Activated CD4-positive, alpha-beta memory T cell treated with anti-CD3 and anti-CD28 coated beads, Interleukin-2, amount 10 ng/mL, durations not matched to agents 7 days and 5 days (primary cell): Measurements from ENCODE around the gene ENO3. TPM values are rescaled to one million over a fixed set of nuclear protein-coding genes. Genes with fewer than 3 reads are reported as not detected.
"Not testable (repeated sequence)": the region's sequence is repeated elsewhere in the genome, so short reads cannot be mapped to it uniquely, and the experiment has no call there.

Experiments used
- CTCF ChIA-PET: fragments of 350-600 bp; sonication (Branson Sonifier 250); formaldehyde crosslinking; loops from one replicate; lab custom pipeline; 2021; ENCODE audit warnings: antibody characterized with exemption, inconsistent platforms; lab: Charles Lee
- POLR2A ChIA-PET: fragments of 350-600 bp; sonication (Branson Sonifier 250); formaldehyde crosslinking; loops from one replicate; lab custom pipeline; 2021; ENCODE audit warnings: antibody characterized with exemption; lab: Charles Lee
- DNase-seq: peaks from one replicate; pipeline ENCODE4 v3.0.0-alpha.2; 2020
- H3K27ac Mint-ChIP-seq: one replicate; pipeline ENCODE4 v1.8.0; 2021; ENCODE audit warnings: mild to moderate bottlenecking, mixed read lengths
- H3K27me3 Mint-ChIP-seq: one replicate; pipeline ENCODE4 v1.8.0; 2021; ENCODE audit warnings: mixed read lengths
- H3K36me3 Mint-ChIP-seq: one replicate; pipeline ENCODE4 v1.8.0; 2021; ENCODE audit warnings: low read depth, mixed read lengths
- H3K4me1 Mint-ChIP-seq: one replicate; pipeline ENCODE4 v1.8.0; 2021; ENCODE audit warnings: mixed read lengths
- H3K4me3 Mint-ChIP-seq: one replicate; pipeline ENCODE4 v1.8.0; 2021; ENCODE audit warnings: mild to moderate bottlenecking, mixed read lengths
- H3K9me3 Mint-ChIP-seq: one replicate; pipeline ENCODE4 v1.8.0; 2021; ENCODE audit warnings: mixed read lengths
- total RNA-seq, 2 experiments: library from RNA; stranded (reverse); gene quantifications; one replicate each; pipeline ENCODE4 v1.2.3, GENCODE V29; 2021

The ENO3 gene
- total RNA-seq, 2 experiments from 2014 or later = 26.8 to 33.0 TPM

DNA sequence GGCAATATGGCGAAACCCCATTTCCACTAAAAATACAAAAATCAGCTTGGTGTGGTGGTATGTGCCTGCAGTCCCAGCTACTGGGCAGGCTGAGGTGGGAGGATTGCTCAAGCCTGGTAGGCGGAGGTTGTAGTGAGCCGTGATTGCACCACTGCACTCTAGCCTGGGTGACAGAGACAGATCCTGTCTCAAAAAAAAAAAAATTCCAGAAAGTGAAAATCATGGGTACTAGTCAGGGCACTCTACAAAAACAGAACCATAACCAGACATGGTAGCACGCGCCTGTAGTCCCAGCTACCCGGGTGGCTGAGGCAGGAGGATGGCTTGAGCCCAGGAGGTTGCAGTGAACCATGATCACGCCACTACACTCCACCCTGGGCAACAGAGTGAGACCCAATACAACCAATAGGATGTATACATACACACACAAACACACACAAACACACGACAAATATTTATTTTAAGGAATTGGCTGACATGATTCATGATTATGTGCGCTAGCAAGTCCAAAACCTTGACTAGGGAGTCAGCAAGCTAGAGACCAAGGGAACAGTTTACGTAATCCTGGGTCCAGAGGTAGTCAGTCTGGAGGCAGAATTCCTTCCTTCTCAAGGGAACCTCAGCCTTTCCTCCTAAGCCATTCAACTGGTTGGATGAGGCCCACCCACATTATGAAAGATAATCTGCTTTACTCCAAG is 30.4 kb upstream of the ENO3 start:
- Mint-ChIP-seq H3K4me1 (no peaks in the 10 kb centered on the region), H3K9me3 (no peaks in the 10 kb centered on the region), H3K4me3 (no peak overlapping the region), H3K36me3 (no peaks in the 10 kb centered on the region), H3K27ac (no peak overlapping the region), H3K27me3 (peaks cover 2% of the 10 kb centered on the region)
- ChIA-PET CTCF (interaction anchor here (0.5 kb wide), 1 partner anchor 137 kb away, joined by 3 read pairs; no protein-coding TSS in a partner anchor), POLR2A (interaction anchor here (1.0 to 3.1 kb wide), 5 partner anchors 9 to 19 kb away, joined by 3 to 8 read pairs (median 3); partner anchors contain the start of genes GP1BA, RNF167 and SLC25A11)
- DNase-seq = no peak

DNA sequence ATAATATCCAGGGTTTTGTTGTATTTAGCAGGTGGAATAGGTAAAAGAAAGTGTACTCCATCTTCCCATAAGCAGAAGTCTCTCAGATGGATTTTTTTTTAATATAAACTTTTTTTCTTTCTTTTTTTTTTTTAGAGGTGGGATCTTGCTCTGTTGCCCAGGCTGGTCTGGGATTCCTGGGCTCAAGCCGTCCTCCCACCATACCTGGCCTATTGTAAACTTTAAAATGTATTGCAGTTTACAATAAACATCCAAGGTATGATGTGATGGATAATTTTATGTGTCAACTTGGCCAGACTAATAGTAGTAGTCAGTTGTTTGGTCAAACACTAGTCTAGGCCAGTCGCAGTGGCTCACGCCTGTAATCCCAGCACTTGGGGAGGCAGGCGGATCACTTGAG is 29.6 kb upstream of the ENO3 start:
- Mint-ChIP-seq H3K27ac (no peak overlapping the region), H3K9me3 (no peaks in the 10 kb centered on the region), H3K4me3 (no peak overlapping the region), H3K4me1 (no peaks in the 10 kb centered on the region), H3K27me3 (no peaks in the 10 kb centered on the region), H3K36me3 (peaks cover under 1% of the 10 kb centered on the region)
- DNase-seq = no peak
- ChIA-PET POLR2A (no interaction called here), CTCF (no interaction called here)

GRCh38 chr17:4926577-4927335 is 24.2 kb upstream of the ENO3 start:
- ChIA-PET POLR2A (interaction anchor here (4.8 kb wide), 1 partner anchor 12 kb away, joined by 26 read pairs; the partner anchor contains the start of genes RNF167 and SLC25A11), CTCF (interaction anchor here (0.7 to 1.7 kb wide), 3 partner anchors 10 to 24 kb away, joined by 3 to 5 read pairs (median 3); partner anchors contain the start of gene CHRNE)
- H3K9me3 Mint-ChIP-seq, H3K4me1 Mint-ChIP-seq, H3K4me3 Mint-ChIP-seq, H3K27me3 Mint-ChIP-seq, DNase-seq, H3K27ac Mint-ChIP-seq: not testable (repeated sequence)
- H3K36me3 Mint-ChIP-seq = peaks cover 10% of the 10 kb centered on the region

DNA sequence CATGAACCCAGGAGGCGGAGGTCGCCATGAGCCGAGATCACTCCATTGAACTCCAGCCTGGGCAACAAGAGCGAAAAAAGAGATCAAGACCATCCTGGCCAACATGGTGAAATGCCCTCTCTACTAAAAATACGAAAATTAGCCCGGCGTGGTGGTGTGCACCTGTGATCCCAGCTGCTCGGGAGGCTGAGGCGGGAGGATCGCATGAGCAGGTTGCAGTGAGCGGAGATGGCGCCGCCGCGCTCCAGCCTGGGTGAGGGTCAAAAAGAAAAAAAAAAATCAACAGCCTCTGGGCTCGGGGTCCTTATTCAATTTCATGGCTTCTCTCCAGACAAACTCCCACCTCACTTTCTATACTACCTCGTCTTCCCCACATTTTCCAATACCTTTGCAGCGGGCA is 22.0 kb upstream of the ENO3 start:
- Mint-ChIP-seq H3K4me1 (peaks cover 10% of the 10 kb centered on the region), H3K27me3 (no peaks in the 10 kb centered on the region)
- POLR2A ChIA-PET = no interaction called here

DNA sequence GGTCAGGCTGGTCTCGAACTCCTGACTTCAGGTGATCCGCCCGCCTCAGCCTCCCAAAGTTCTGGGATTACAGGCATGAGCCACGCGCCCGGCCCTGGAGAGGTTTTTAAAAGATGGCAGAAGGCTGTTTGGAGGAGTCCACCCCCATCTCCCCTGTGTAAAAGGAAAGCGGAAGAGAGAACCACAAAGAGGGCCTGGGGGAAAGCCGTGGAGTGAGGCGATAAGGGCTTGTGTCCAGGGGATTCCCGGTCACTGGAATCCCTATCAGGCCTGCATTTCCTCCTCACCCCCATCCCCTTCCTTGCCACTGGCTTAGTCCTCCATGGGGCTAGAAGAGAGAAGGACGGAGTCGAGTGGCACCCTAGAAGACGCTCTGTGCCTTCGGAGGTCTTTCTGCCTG is 19.0 kb upstream of the ENO3 start, which contains the start of gene GP1BA:
Gene GP1BA (plus strand): TSS at position 315 of the 400 bp plus-strand sequence. CDS start 328 bp downstream, outside the sequence.
- Mint-ChIP-seq H3K27ac (no peak within 1 kb of the TSS), H3K27me3 (no peaks in the 10 kb centered on the region), H3K4me1 (peaks cover 27% of the 10 kb centered on the region), H3K4me3 (no peak within 1 kb of the TSS), H3K9me3 (no peaks in the 10 kb centered on the region), H3K36me3 (peaks cover 26% of the 10 kb centered on the region)
- no peak for DNase-seq
- ChIA-PET POLR2A (interaction anchor here (1.3 to 2.9 kb wide), 3 partner anchors 8 to 16 kb away, joined by 4 to 11 read pairs (median 5); partner anchors contain the start of genes PFN1, RNF167 and SLC25A11), CTCF (no interaction called here)

More for the DNA sequence above, 22.0 kb upstream of the ENO3 start:
- Mint-ChIP-seq H3K4me3 (no peak overlapping the region), H3K27ac (no peak overlapping the region), H3K36me3 (peaks cover 10% of the 10 kb centered on the region), H3K9me3 (no peaks in the 10 kb centered on the region)
- no peak for DNase-seq
- CTCF ChIA-PET = interaction anchor here (1.1 kb wide), 1 partner anchor 11 kb away, joined by 4 read pairs; the partner anchor contains the start of genes RNF167 and SLC25A11

DNA sequence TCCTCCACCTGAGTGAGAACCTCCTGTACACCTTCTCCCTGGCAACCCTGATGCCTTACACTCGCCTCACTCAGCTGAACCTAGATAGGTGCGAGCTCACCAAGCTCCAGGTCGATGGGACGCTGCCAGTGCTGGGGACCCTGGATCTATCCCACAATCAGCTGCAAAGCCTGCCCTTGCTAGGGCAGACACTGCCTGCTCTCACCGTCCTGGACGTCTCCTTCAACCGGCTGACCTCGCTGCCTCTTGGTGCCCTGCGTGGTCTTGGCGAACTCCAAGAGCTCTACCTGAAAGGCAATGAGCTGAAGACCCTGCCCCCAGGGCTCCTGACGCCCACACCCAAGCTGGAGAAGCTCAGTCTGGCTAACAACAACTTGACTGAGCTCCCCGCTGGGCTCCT is 18.2 kb upstream of the ENO3 start:
- ChIA-PET CTCF (no interaction called here), POLR2A (interaction anchor here (0.6 to 2.9 kb wide), 4 partner anchors 7 to 15 kb away, joined by 3 to 11 read pairs (median 4); partner anchors contain the start of genes PFN1, RNF167 and SLC25A11)
- no peak for DNase-seq
- no peak overlapping the region for H3K4me3 Mint-ChIP-seq
- H3K27me3 Mint-ChIP-seq = no peaks in the 10 kb centered on the region
- peaks cover 32% of the 10 kb centered on the region for H3K36me3 Mint-ChIP-seq
- H3K27ac Mint-ChIP-seq = no peak overlapping the region
- H3K9me3 Mint-ChIP-seq = no peaks in the 10 kb centered on the region
- peaks cover 29% of the 10 kb centered on the region for H3K4me1 Mint-ChIP-seq

DNA sequence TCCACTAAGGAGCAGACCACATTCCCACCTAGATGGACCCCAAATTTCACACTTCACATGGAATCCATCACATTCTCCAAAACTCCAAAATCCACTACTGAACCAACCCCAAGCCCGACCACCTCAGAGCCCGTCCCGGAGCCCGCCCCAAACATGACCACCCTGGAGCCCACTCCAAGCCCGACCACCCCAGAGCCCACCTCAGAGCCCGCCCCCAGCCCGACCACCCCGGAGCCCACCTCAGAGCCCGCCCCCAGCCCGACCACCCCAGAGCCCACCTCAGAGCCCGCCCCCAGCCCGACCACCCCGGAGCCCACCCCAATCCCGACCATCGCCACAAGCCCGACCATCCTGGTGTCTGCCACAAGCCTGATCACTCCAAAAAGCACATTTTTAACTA is 17.3 kb upstream of the ENO3 start:
- POLR2A ChIA-PET = interaction anchor here (0.9 to 15.9 kb wide), 4 partner anchors 14 to 97 kb away, joined by 3 to 229 read pairs (median 4); partner anchors contain the start of genes ENO3 and PFN1
- no peak overlapping the region for H3K27ac Mint-ChIP-seq

GRCh38 chr17:4934173-4934979 is 16.5 kb upstream of the ENO3 start:
- H3K36me3 Mint-ChIP-seq = peaks cover 46% of the 10 kb centered on the region
- POLR2A ChIA-PET = interaction anchor here (0.9 to 15.9 kb wide), 5 partner anchors 14 to 96 kb away, joined by 3 to 229 read pairs (median 3); partner anchors contain the start of genes ENO3 and PFN1
- no peaks in the 10 kb centered on the region for H3K27me3 Mint-ChIP-seq
- no peak for DNase-seq
- no peak overlapping the region for H3K27ac Mint-ChIP-seq
- CTCF ChIA-PET = interaction anchor here (1.0 kb wide), 1 partner anchor 26 kb away, joined by 3 read pairs; no protein-coding TSS in a partner anchor
- H3K9me3 Mint-ChIP-seq = no peaks in the 10 kb centered on the region
- H3K4me3 Mint-ChIP-seq = no peak overlapping the region
- H3K4me1 Mint-ChIP-seq = peaks cover 42% of the 10 kb centered on the region

More for the DNA sequence above, 17.3 kb upstream of the ENO3 start:
- no peaks in the 10 kb centered on the region for H3K27me3 Mint-ChIP-seq
- CTCF ChIA-PET = interaction anchor here (1.0 kb wide), 1 partner anchor 25 kb away, joined by 3 read pairs; no protein-coding TSS in a partner anchor
- peaks cover 41% of the 10 kb centered on the region for H3K36me3 Mint-ChIP-seq
- no peaks in the 10 kb centered on the region for H3K9me3 Mint-ChIP-seq
- peaks cover 38% of the 10 kb centered on the region for H3K4me1 Mint-ChIP-seq
- no peak for DNase-seq
- no peak overlapping the region for H3K4me3 Mint-ChIP-seq

DNA sequence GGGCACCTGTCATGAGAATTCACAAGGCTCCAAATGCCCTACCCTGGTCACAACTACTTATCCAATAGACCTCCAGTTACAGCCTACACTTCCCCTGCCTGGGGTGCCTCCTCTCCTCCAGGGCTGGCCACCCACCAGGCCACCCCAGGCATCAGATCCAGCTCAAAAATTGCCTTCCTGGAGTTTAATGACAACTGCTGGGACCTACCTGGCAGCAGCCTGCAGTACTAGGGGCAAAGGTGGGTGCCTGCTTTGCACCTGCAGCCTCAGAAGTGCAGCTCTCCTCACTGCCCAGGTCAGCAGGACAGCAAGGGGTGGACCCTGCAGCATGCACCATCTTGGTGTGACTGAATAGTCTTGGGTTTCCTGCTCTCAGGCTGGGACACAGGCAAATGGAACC is 15.3 kb upstream of the ENO3 start:
- no peak overlapping the region for H3K27ac Mint-ChIP-seq
- peaks cover 52% of the 10 kb centered on the region for H3K36me3 Mint-ChIP-seq
- POLR2A ChIA-PET = interaction anchor here (1.2 to 15.9 kb wide), 2 partner anchors 18 to 27 kb away, joined by 3 to 229 read pairs; partner anchors contain the start of genes ENO3 and PFN1
- CTCF ChIA-PET = no interaction called here
- no peaks in the 10 kb centered on the region for H3K27me3 Mint-ChIP-seq
- no peak for DNase-seq
- H3K9me3 Mint-ChIP-seq = no peaks in the 10 kb centered on the region
- no peak overlapping the region for H3K4me3 Mint-ChIP-seq
- peaks cover 42% of the 10 kb centered on the region for H3K4me1 Mint-ChIP-seq

DNA sequence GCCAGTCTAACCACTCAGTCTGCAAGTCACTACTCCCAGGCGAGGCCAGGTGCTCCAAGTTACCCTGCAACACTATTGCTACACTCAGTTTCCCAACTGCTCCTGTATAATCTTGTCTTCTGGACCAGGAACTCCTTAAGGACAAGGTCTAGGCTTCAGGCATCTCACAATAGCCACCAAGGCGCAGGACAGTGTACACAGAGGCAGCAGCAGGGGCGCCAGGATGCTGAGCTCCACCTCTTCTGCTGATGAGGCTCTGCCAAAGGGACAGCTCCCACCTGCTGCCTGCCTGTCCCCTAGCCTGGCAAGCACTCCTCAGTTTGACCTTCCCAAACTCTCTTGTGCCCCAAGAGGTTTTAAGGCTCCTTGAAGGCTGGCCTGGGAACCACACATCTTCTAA is 14.5 kb upstream of the ENO3 start:
- POLR2A ChIA-PET = interaction anchor here (1.1 to 15.9 kb wide), 4 partner anchors 11 to 37 kb away, joined by 3 to 229 read pairs (median 14); partner anchors contain the start of genes ENO3 and PFN1
- no peak overlapping the region for H3K4me3 Mint-ChIP-seq
- CTCF ChIA-PET = interaction anchor here (1.0 kb wide), 1 partner anchor 126 kb away, joined by 3 read pairs; no protein-coding TSS in a partner anchor
- DNase-seq = no peak
- no peak overlapping the region for H3K27ac Mint-ChIP-seq
- H3K27me3 Mint-ChIP-seq = no peaks in the 10 kb centered on the region
- peaks cover 42% of the 10 kb centered on the region for H3K4me1 Mint-ChIP-seq
- no peaks in the 10 kb centered on the region for H3K9me3 Mint-ChIP-seq
- H3K36me3 Mint-ChIP-seq = peaks cover 56% of the 10 kb centered on the region

DNA sequence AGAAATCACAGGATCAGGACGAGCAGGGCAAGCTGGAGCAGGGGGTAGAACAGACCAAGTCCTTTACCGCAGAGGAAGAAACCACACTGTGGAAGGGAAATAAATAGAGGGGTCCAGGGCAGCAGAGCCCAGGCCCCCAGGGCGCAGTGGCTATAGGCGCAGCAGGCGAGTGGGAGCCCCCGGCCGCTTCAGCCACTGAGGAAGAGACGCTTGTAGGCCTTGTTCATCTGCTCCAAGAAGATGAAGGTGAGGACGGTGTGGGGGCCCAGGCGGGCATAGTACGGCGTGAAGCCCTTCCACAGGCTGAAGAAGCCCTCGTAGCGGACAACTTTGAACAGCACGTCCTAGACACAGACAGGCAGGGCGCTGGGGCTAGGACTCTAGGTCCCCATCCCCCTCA is 13.4 kb upstream of the ENO3 start:
- H3K36me3 Mint-ChIP-seq = peaks cover 67% of the 10 kb centered on the region
- ChIA-PET CTCF (interaction anchor here (1.0 kb wide), 1 partner anchor 125 kb away, joined by 3 read pairs; no protein-coding TSS in a partner anchor), POLR2A (interaction anchor here (1.3 to 20.7 kb wide), 4 partner anchors 13 to 31 kb away, joined by 3 to 711 read pairs (median 128); partner anchors contain the start of genes ENO3, PFN1 and SPAG7)
- no peaks in the 10 kb centered on the region for H3K27me3 Mint-ChIP-seq
- H3K27ac Mint-ChIP-seq = no peak overlapping the region
- H3K9me3 Mint-ChIP-seq = no peaks in the 10 kb centered on the region
- no peak for DNase-seq
- H3K4me3 Mint-ChIP-seq = peak overlapping the region; percentile 96
- H3K4me1 Mint-ChIP-seq = peaks cover 53% of the 10 kb centered on the region
